HG02798 (cell line): ENCODE results near the gene MARCHF3.
"Not testable (repeated sequence)": the region's sequence is repeated elsewhere in the genome, so short reads cannot be mapped to it uniquely, and the experiment has no call there.

ENCODE experiments used
- ATAC-seq: cut with Tn5 transposase; IDR thresholded peaks from one replicate; pipeline ENCODE4 v1.9.1; 2021; ENCODE audit warnings: mild to moderate bottlenecking; ENCODE audit not compliant: unreplicated experiment, poor library complexity

Gene MARCHF3

GRCh38 chr5:127014573-127014972 lies 15.8 kb downstream of the MARCHF3 start:
- peak; percentile 34 for ATAC-seq

GRCh38 chr5:127013407-127013806 lies 17.0 kb downstream of the MARCHF3 start:
- ATAC-seq, result no peak

GRCh38 chr5:127012916-127013315 lies 17.4 kb downstream of the MARCHF3 start:
- no peak for ATAC-seq

GRCh38 chr5:127011961-127012644 lies 18.3 kb downstream of the MARCHF3 start:
- peak; percentile 80 for ATAC-seq

GRCh38 chr5:127011153-127011552 lies 19.2 kb downstream of the MARCHF3 start:
- no peak for ATAC-seq

GRCh38 chr5:127010362-127010761 lies 20.0 kb downstream of the MARCHF3 start:
- no peak for ATAC-seq

GRCh38 chr5:127009784-127010183 lies 20.6 kb downstream of the MARCHF3 start:
- ATAC-seq, result no peak

GRCh38 chr5:127008300-127008975 lies 21.9 kb downstream of the MARCHF3 start:
- ATAC-seq, result no peak

GRCh38 chr5:127007522-127007921 lies 22.8 kb downstream of the MARCHF3 start:
- no peak for ATAC-seq

GRCh38 chr5:127006744-127007143 lies 23.6 kb downstream of the MARCHF3 start:
- ATAC-seq, result no peak

- not testable (repeated sequence) for ATAC-seq
Observed at GRCh38 chr5:127005282-127005681, 25.1 kb downstream of the MARCHF3 start.

GRCh38 chr5:127004721-127005120 lies 25.6 kb downstream of the MARCHF3 start:
- ATAC-seq, result no peak

- ATAC-seq, result no peak
Observed at GRCh38 chr5:127003798-127004495, 26.4 kb downstream of the MARCHF3 start.

- ATAC-seq, result no peak
Observed at GRCh38 chr5:127002390-127002789, 28.0 kb downstream of the MARCHF3 start.

- ATAC-seq, result no peak
Observed at GRCh38 chr5:127001621-127002296, 28.6 kb downstream of the MARCHF3 start.

- no peak for ATAC-seq
Observed at GRCh38 chr5:126998895-126999570, 31.3 kb downstream of the MARCHF3 start.

GRCh38 chr5:126998201-126998631 lies 32.1 kb downstream of the MARCHF3 start:
- peak; percentile 77 for ATAC-seq

GRCh38 chr5:126995689-126996088 lies 34.7 kb downstream of the MARCHF3 start:
- ATAC-seq, result no peak

- no peak for ATAC-seq
Observed at GRCh38 chr5:126995039-126995438, 35.3 kb downstream of the MARCHF3 start.

GRCh38 chr5:126994485-126994884 lies 35.9 kb downstream of the MARCHF3 start:
- ATAC-seq, result no peak
